Measurements from ENCODE around the gene ADK. TPM values are rescaled to one million over a fixed set of nuclear protein-coding genes. Genes with fewer than 3 reads are reported as not detected.

Gene ADK
- total RNA-seq, 2 experiments from 2014 or later: 56.5 to 57.4 TPM

DNA sequence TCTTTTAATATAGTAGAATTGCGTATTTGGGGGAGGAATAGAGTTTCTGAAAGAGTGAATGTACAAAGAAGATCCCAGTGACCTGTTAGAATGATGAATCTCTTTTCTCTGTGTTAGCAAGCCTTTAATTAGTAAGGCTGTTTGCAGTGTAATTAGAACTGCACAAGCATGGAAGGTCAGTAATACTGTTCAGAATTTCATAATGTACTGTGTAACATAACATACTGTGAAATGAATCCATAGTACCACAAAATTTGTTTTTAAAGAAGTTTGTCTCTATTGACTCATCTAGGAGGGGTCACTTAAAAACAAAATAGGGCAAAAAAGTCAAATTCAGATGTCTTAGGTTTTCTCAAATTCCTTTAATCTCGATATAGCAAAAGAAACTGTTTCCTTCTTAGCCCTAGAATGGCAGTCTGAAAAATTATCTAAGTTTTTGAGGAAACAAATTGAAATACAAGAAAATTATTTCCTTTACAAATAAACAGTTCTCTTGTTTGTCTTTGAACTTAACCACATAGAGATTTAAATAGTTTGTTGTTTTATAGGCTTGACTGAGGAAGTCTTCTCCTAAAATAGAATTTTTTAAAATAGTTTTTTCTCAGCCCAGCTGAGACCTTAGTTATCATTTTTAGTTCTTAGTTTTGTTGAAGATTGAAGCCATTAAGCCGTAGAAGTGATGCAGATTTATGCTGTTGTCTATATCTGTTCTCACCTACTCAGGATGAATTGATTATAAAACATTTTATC is 12.5 kb downstream of the ADK start:
- no peaks in the 10 kb centered on the region for H3K27me3 Mint-ChIP-seq
- no peak for DNase-seq
- H3K36me3 Mint-ChIP-seq: peaks cover 13% of the 10 kb centered on the region
- H3K27ac Mint-ChIP-seq: no peak overlapping the region
- no peak overlapping the region for H3K4me3 Mint-ChIP-seq
- peaks cover 21% of the 10 kb centered on the region for H3K4me1 Mint-ChIP-seq
- H3K9me3 Mint-ChIP-seq: no peaks in the 10 kb centered on the region

DNA sequence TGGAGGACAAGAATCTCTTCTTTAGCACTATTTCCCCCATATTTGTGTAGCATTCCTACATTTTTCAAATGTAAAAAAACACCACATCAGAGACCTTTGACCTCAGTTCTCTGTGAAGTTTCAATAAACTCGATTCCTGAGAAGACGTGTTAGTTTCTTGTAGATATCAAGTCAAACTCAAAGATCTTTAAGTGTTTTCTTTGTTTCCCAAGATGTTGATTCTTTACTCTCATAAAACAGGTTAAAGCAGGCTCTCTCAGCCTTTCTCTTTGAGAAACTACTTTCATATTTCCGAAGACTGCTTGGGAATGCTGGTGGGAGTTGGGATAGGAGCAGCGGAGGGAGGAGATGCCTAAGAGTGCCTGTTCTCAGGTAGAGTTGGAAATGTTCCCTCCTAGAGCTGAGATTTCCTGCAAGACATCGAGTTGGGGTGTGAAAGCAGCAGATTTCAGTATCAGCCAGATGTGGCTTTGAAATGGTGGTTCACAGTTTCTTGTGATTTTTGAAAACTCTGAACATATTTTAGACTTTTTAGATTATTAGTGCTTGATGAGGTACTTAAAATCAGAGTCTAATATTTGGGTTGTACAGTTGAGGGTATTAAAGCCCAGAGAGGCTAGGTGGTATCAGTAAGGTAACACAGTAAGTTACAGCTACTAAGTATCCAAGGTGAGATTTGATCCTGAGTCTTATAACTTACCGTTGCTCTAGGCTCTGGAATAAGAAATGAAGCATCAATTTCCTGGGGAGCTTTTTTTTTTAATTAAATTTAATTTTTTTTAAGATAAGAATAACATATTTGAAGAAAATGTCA is 13.9 kb downstream of the ADK start:
- no peak for DNase-seq
- Mint-ChIP-seq H3K27me3 (no peaks in the 10 kb centered on the region), H3K4me3 (no peak overlapping the region), H3K36me3 (peaks cover 13% of the 10 kb centered on the region), H3K4me1 (peaks cover 33% of the 10 kb centered on the region), H3K27ac (no peak overlapping the region), H3K9me3 (no peaks in the 10 kb centered on the region)

DNA sequence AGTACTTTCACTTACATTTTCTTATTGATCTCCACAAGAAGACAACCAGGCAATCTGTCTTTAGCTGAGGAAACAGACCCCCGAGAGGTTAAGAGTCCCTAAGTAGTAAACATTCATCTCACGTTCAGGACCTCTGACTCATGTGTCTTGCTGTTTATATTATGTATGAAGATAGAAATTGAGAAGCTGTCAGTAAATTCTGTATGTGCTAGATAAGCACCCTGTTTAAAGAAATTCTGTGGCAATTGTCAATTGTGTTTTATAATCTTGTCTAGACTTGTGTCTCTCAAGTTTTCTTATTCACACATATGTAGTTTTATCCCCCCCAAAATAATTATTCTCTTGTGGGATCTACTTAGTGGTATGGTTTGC is 14.5 kb downstream of the ADK start:
- no peaks in the 10 kb centered on the region for H3K9me3 Mint-ChIP-seq
- no peaks in the 10 kb centered on the region for H3K27me3 Mint-ChIP-seq
- DNase-seq: no peak
- H3K4me3 Mint-ChIP-seq: no peak overlapping the region
- no peak overlapping the region for H3K27ac Mint-ChIP-seq
- H3K4me1 Mint-ChIP-seq: peaks cover 33% of the 10 kb centered on the region
- H3K36me3 Mint-ChIP-seq: peaks cover 13% of the 10 kb centered on the region

DNA sequence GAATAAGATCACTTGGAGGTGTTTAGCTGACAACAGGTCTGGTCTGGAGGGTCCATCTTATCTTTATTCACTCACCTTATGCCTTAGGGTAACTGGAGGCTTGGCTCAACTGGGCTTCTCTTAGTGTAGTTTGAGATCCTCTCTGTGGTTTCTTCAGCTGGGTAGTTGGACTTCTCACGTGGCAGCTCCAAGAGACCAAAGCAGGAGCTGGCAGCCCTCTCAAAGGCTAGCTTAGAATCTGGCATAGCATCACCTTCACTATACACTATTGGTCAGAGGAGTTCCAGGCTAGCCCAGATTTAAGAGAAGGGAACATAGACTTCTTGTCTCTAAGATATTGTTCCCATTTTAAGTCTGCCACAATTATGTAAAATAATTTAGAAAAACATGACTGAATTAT is 16.4 kb downstream of the ADK start:
- Mint-ChIP-seq H3K36me3 (peaks cover 5% of the 10 kb centered on the region), H3K27ac (no peak overlapping the region), H3K4me1 (peaks cover 33% of the 10 kb centered on the region), H3K9me3 (no peaks in the 10 kb centered on the region), H3K4me3 (no peak overlapping the region), H3K27me3 (no peaks in the 10 kb centered on the region)
- no peak for DNase-seq

DNA sequence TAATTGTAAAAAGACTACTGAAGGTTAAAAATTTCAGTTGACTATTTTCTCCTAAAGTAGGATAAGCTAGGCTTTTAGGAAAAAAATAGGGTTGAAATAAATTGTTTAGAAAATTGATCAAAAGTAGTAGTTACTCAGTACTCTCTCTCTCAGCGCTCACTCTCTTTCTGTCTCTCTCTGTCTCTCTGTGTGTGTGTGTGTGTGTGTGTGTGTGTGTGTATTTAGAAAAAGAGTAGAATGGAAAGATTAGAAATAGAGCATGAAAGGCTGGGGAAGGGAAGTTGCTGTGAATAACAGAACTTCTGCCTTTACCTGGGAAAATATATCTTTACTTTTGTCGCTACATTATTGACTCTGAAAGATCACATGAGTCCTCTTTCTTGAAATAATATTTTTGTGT is 20.6 kb downstream of the ADK start:
- Mint-ChIP-seq H3K4me3 (no peak overlapping the region), H3K27me3 (no peaks in the 10 kb centered on the region), H3K9me3 (no peaks in the 10 kb centered on the region)

DNA sequence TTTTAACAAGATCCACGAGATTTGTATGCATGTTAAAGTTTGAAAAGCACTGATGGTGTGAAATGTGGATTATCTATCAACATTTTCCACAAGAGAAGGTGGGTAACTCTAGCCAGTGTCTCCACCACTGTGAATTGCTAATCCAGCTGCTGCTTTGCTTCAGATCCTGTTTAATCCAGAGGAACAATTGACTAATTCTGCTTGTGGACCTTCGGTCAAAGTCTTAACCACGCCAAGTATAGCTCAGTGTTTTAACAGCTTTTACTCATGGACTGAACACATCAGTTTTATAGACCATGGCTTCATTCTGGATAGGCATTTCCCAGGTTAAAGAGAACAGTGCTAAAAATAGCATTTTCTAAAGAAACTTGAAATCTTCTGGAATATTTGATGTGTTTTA is 23.5 kb downstream of the ADK start:
- no peak for DNase-seq
- Mint-ChIP-seq H3K4me3 (no peak overlapping the region), H3K9me3 (no peaks in the 10 kb centered on the region), H3K27ac (no peak overlapping the region), H3K27me3 (no peaks in the 10 kb centered on the region), H3K4me1 (peaks cover 24% of the 10 kb centered on the region), H3K36me3 (peaks cover 12% of the 10 kb centered on the region)

More for the DNA sequence above, 20.6 kb downstream of the ADK start:
- Mint-ChIP-seq H3K27ac (no peak overlapping the region), H3K36me3 (no peaks in the 10 kb centered on the region), H3K4me1 (peaks cover 23% of the 10 kb centered on the region)
- DNase-seq: no peak

DNA sequence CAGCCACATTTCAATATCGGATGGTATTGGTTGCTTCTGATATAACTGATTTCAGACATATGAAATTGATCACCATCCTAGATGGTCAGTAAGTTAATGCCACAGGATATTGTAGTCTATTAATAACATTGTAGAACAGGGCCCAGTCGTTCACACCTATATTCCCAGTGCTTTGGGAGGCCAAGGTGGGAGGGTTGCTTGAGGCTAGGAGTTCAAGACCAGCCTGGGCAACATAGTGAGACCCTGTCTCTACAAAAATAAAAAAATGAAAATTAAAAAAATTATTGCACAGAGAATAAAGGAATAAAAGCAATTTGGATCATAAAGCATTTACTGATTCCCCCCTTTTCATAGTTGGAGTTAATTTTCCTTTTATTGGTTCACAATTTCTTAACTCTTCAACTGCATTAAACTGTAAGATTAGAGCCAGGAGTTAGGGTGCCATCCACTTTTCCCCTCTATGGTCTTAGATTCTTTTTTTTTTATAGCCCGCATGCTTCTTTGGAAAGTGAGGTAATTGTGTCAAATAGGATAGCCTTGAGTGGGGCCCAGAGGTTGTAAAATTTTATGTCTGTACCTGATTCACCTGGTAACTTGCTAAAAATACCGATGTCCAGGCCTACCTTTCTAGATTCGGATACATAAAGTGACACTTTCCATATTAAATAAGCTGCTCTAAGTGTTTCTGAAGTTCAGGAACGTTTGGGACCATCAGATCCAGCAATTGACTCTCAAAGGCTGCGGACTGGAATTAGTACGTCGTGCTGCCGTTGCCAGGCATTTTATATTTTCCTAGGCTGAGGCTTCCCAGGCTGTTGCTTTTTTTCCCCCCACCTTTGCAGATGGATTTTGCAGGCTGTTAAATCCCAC is 24.7 kb downstream of the ADK start:
- Mint-ChIP-seq H3K36me3 (peaks cover 15% of the 10 kb centered on the region), H3K27ac (peak overlapping the region; percentile 96), H3K27me3 (no peaks in the 10 kb centered on the region), H3K9me3 (no peaks in the 10 kb centered on the region), H3K4me3 (peak overlapping the region; percentile 91), H3K4me1 (peaks cover 28% of the 10 kb centered on the region)
- DNase-seq: no peak

DNA sequence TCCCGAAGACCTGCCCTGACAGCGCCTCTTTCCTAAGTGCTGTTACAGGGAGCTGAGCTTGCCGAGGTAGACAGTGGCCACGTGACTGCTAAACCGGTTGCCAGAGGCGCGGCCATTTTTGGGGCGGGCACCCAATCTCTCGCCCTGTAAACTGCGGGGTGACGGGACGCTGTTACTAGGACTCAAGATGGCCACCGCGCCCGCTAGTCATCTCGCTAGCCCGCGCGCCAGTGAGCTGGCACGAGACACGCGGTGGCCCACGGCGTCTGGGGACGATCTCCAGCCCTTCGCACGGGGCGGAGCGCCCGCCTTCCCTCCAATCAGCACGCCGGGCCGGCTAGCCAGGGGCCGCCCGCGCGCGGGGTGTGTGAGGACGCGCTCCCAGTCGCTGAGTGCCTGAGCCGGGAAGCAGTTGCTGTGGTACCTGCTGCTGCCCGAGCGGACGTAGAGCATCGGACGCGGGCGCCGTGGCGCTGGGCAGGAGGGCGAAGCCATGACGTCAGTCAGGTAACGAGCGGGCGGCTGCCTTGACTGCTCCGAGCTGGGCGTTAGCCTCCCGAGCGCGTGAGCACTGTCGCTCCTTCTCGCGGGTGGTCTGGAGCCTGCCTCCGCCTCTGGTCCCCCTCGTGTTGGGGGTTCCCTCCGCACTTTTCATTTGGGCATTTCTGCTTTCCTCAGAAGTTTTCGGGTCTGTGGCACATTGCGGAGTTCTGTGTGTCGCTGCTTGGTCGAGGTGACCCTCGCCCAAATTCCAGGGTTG is 25.5 kb downstream of the ADK start:
- Mint-ChIP-seq H3K27ac (peak overlapping the region; percentile 96), H3K27me3 (no peaks in the 10 kb centered on the region), H3K4me3 (peak overlapping the region; percentile 91), H3K36me3 (peaks cover 15% of the 10 kb centered on the region), H3K9me3 (no peaks in the 10 kb centered on the region), H3K4me1 (peaks cover 35% of the 10 kb centered on the region)
- peak; percentile 97 for DNase-seq

DNA sequence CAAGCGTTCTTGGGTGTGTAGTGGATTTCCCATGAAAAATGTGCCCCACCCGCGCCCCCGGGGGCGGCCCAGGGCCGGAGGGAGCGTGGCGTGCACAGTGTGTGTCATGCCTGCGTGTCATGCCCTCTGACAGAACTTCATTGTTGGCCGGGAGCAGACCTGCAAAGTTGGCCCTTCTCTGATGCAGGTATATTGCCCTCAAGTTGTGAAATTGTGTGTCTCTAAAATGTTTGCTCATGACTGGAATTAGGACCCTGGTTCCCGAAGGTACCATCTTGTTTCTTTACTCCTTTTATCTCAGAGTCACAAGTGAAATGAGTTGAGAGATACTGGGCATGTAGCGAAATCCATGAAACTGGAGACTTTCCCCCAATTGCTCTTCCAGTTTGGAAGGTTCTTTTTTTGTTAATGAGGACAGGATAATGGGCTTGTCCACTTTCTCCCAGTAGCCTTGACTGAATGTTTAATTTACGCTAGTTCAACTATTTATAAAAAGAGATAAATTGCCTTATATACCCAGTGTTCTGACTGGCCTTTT is 26.2 kb downstream of the ADK start:
- Mint-ChIP-seq H3K27me3 (no peaks in the 10 kb centered on the region), H3K4me3 (peak overlapping the region; percentile 91), H3K4me1 (peaks cover 40% of the 10 kb centered on the region), H3K36me3 (peaks cover 15% of the 10 kb centered on the region), H3K9me3 (no peaks in the 10 kb centered on the region), H3K27ac (peak overlapping the region; percentile 96)
- peak; percentile 49 for DNase-seq

DNA sequence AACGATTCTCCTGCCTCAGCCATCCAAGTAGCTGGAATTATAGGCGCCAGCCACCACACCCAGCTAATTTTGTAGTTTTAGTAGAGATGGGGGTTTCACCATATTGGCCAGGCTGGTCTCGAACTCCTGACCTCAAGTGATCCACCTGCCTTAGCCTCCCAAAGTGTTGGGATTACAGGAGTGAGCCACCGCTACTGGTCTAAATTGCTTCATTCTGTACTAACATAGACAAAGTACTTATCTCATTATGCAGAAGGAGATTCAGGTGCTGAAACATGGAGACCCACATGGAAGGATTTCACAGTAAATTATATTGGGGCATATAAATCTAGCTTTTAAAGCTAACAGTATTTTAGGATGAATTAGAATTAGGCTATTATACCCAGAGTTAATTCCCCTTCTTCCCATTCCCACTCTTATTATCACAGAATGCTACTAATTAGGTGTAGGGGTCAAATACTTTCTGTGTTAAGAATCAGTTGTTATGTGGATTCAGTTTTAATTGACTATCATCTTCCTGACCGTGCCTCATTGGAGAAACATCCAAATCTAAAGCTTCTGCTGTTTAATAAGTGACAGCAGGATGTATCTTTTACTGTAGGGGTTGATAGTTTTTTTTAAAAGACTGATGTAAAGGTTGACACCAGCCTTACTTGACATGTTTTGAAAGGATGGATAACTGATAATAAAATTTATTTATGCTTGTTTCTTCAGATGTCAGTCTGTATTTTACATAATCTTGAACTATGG is 27.2 kb downstream of the ADK start:
- peak overlapping the region; percentile 91 for H3K4me3 Mint-ChIP-seq
- peak overlapping the region; percentile 60 for H3K27ac Mint-ChIP-seq
- H3K27me3 Mint-ChIP-seq: no peaks in the 10 kb centered on the region
- peaks cover 46% of the 10 kb centered on the region for H3K4me1 Mint-ChIP-seq
- no peak for DNase-seq
- no peaks in the 10 kb centered on the region for H3K9me3 Mint-ChIP-seq
- H3K36me3 Mint-ChIP-seq: peaks cover 15% of the 10 kb centered on the region

DNA sequence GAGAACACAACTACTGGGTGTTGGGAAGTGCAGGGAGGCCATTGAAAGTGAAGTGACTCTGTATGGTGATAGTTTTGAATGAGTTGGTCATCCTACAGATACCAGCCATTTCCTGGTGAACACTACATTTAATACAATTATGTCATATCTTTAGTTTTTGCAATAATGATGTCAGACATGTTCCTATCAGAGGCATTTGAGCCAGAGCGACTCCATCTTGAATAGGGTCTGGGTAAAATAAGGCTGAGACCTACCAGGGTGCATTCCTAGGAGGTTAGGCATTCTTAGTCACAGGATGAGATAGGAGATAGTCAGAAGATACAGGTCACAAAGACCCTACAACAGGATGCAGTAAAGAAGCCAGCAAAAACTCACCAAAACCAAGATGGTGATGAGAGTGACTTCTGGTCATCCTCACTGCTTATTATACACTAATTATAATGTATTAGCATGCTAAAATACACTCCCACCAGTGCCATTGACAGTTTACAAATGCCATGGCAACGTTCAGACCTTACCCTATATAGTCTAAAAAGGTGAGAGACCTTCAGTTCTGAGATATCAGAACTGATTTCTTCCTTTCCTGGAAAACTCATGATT is 28.2 kb downstream of the ADK start:
- Mint-ChIP-seq H3K4me3 (no peak overlapping the region), H3K4me1 (peaks cover 46% of the 10 kb centered on the region), H3K27me3 (no peaks in the 10 kb centered on the region), H3K36me3 (peaks cover 15% of the 10 kb centered on the region), H3K9me3 (no peaks in the 10 kb centered on the region), H3K27ac (no peak overlapping the region)
- DNase-seq: no peak

DNA sequence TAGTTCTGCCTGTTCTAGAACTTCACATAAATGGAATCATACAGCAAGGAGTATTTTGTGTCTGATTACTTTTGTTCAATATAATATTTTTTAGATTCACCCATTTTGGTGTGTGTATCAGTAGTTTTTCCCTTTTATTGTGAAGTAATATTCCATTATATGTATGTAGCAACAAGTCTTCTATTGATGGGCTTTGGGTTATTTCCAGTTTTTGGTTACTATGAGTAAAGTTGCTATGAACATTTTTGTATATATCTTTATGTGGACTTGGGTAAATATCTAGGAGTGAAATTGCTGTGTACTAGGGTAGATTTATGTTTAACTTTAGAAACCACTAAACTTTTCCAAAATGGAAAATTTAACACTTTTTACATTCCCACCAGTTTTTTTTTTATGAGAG is 35.7 kb downstream of the ADK start:
- DNase-seq: no peak
- Mint-ChIP-seq H3K4me3 (no peak overlapping the region), H3K27me3 (no peaks in the 10 kb centered on the region), H3K9me3 (peaks cover 4% of the 10 kb centered on the region), H3K36me3 (peaks cover 26% of the 10 kb centered on the region), H3K27ac (no peak overlapping the region), H3K4me1 (peaks cover 44% of the 10 kb centered on the region)

DNA sequence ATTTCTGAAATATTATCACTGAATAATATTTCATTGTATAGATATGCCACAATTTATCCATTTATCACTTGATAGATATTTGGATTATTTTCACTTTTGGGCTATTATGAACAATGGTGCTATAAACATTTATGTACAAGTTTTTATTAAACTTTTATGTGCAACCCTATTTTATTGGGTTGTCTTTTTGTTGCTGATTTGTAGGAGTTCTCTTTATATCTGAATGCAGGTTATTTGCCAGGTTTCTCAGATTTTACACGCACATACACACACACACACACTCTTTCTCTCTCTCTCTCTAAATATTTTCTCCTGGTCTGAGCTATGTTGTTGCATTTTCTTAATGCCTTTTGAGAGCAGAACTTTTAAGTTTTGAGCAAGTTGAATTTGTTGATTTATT is 36.2 kb downstream of the ADK start:
- peaks cover 26% of the 10 kb centered on the region for H3K36me3 Mint-ChIP-seq
- H3K27me3 Mint-ChIP-seq: no peaks in the 10 kb centered on the region
- H3K4me3 Mint-ChIP-seq: no peak overlapping the region
- H3K9me3 Mint-ChIP-seq: peaks cover 4% of the 10 kb centered on the region
- no peak for DNase-seq
- no peak overlapping the region for H3K27ac Mint-ChIP-seq
- H3K4me1 Mint-ChIP-seq: peaks cover 40% of the 10 kb centered on the region
